ENCODE data around the gene SERPINA4.

DNA sequence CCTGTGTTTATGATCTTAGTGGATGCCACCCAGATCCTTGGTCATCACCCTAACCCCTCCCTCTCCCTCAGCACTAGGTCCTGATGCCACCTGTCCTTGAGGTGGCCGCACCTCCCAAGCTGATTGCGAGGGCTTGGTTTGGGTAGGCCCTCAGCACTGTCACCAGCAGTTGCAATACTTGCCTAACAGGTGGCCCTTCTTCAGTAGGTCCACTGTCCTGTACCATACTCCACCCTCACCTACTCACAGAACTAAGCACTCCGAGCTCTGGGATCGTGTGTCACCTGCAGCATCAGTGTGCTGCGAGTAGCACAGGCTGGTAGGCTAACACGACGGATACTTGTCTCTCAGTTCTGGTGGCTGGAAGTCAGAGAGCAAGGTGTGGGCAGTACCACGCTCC lies 38.0 kb upstream of the SERPINA4 start:
- no peak for TF ChIP-seq POLR2A (IDR thresholded peaks at IDR 0.05)
- TF ChIP-seq, protein P1, sequence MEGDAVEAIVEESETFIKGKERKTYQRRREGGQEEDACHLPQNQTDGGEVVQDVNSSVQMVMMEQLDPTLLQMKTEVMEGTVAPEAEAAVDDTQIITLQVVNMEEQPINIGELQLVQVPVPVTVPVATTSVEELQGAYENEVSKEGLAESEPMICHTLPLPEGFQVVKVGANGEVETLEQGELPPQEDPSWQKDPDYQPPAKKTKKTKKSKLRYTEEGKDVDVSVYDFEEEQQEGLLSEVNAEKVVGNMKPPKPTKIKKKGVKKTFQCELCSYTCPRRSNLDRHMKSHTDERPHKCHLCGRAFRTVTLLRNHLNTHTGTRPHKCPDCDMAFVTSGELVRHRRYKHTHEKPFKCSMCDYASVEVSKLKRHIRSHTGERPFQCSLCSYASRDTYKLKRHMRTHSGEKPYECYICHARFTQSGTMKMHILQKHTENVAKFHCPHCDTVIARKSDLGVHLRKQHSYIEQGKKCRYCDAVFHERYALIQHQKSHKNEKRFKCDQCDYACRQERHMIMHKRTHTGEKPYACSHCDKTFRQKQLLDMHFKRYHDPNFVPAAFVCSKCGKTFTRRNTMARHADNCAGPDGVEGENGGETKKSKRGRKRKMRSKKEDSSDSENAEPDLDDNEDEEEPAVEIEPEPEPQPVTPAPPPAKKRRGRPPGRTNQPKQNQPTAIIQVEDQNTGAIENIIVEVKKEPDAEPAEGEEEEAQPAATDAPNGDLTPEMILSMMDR (IDR thresholded peaks at IDR 0.05 in 4 of 5, conservative IDR thresholded peaks at IDR 0.05 in 1 of 5) = no peak
